Heart left ventricle (tissue), 16 donors: Measurements from ENCODE around the gene ACSL3. TPM values are rescaled to one million over a fixed set of nuclear protein-coding genes. Genes with fewer than 3 reads are reported as not detected.
"Not testable (repeated sequence)": the region's sequence is repeated elsewhere in the genome, so short reads cannot be mapped to it uniquely, and the experiment has no call there.

ENCODE experiments used
- ATAC-seq, 4 donors: fragments of 200-7000 bp; cut with Tn5 transposase; one replicate each; pipeline ENCODE4 v1.9.1; 2020 to 2022; ENCODE audit warnings: moderate library complexity in 4 of 4, mild to moderate bottlenecking in 3 of 4, moderate number of reproducible peaks in 1 of 4
- DNase-seq, 5 donors: peaks; one replicate each; pipeline ENCODE4 v3.0.0-alpha.2; 2020
- H3K27ac ChIP-seq, 12 donors: fragments of 200-600 bp; sonication (generic) in 4 of 12; one replicate each; pipeline versions ENCODE4 v1.5.0 to v1.8.0; 2016 to 2022; ENCODE audit warnings: mild to moderate bottlenecking in 2 of 12
- H3K27me3 ChIP-seq, 9 donors: fragments of 200-600 bp; sonication (generic) in 2 of 9; one replicate each; pipeline versions ENCODE4 v1.5.1 to v1.8.0; 2016 to 2022; ENCODE audit warnings: mild to moderate bottlenecking in 3 of 9
- H3K36me3 ChIP-seq, 9 donors: fragments of 200-600 bp; sonication (generic) in 2 of 9; one replicate each; pipeline versions ENCODE4 v1.5.0 to v1.8.0; 2018 to 2022; ENCODE audit warnings: mild to moderate bottlenecking in 2 of 9
- H3K4me1 ChIP-seq, 12 donors: fragments of 200-600 bp; sonication (generic) in 4 of 12; one replicate each; pipeline versions ENCODE4 v1.5.0 to v1.8.0; 2016 to 2022; ENCODE audit warnings: mild to moderate bottlenecking in 3 of 12
- H3K4me3 ChIP-seq, 12 donors: fragments of 200-600 bp; sonication (generic) in 4 of 12; one replicate each; pipeline versions ENCODE4 v1.5.0 to v1.8.0; 2017 to 2022; ENCODE audit warnings: mild to moderate bottlenecking in 9 of 12, moderate library complexity in 4 of 12
- H3K9me3 ChIP-seq, 12 donors: fragments of 200-600 bp; sonication (generic) in 4 of 12; one replicate each; pipeline versions ENCODE4 v1.5.0 to v1.8.0; 2016 to 2022; ENCODE audit warnings: mild to moderate bottlenecking in 1 of 12
- POLR2A ChIP-seq, 2 donors: fragments of 450-650 bp; IDR thresholded peaks; one replicate each; pipeline ENCODE4 v1.6.1; 2017; ENCODE audit warnings: antibody characterized with exemption in 2 of 2, mild to moderate bottlenecking in 2 of 2, moderate library complexity in 2 of 2
- WGBS, 4 donors: extraction: QIAGEN DNeasy Blood & Tissue Kit in 2 of 4; methylation state at CpG; one replicate each; pipeline versions ENCODE4 v1.1.5 to v1.1.7; 2013 to 2018; 5-methylcytosine and 5-hydroxymethylcytosine counted together
- intact Hi-C, 10 donors: fragments of 100-400 bp; cut with DNase I; formaldehyde crosslinking; loops; one replicate each; pipeline versions ENCODE4 v1.11.1 to v1.14.2; 2022
- polyA plus RNA-seq, 2 donors: library from polyadenylated mRNA; stranded (reverse); fragments of 200-250 nt; gene quantifications; one replicate each; pipeline ENCODE4 v1.2.3, GENCODE V29; 2013
- total RNA-seq, 9 donors: library from RNA; depleted of rRNA in 2 of 9; stranded (reverse); fragments of >200 nt in 2 of 9; fragmentation: NEBNext Ultra II Directional in 3 of 9; extraction: Animal tissue kit (Norgen Biotek cat#: 25700) in 3 of 9; gene quantifications; one replicate each; pipeline versions ENCODE4 v1.1.0 to v1.2.4, GENCODE V29; 2016 to 2023
- TF ChIP-seq, protein P1 (sequence below), 12 donors: fragments of 200-600 bp; sonication (generic) in 4 of 12; IDR thresholded peaks; one replicate each; pipeline versions ENCODE4 v1.5.0 to v1.8.0; 2018 to 2022; ENCODE audit warnings: antibody characterized with exemption in 12 of 12, mild to moderate bottlenecking in 5 of 12
- donor health status: ischemic (EF 13 %, LVEDD 7.1; RV severe dilation, severe dysfunction).
- donor health status: healthy with polysubstance abuse.
- donor health status: DM: no; HTN: yes; CAD: no.
- donor health status: DM: no; HTN: no; CAD: no.
- donor health status: ischemic (EF 25% LVEDD 6.9; RV normal size, moderate dysfunction).
- donor health status: ischemic (EF 25% LVEDD 5.7; RV mildly dilated, moderate dysfunction).
- donor health status: healthy.
- donor health status: DM: yes; HTN: yes; CAD: no.
- donor health status: ischemic (EF 35%, LVEDD 5.7; RV mildly dilated, moderate dysfunction).
- donor health status: nonischemic (EF 11% LVEDD 7.7; RV severe dilation, severe dysfunction).
- donor health status: DM: yes; HTN: yes; CAD: no.
- donor health status: PGD.
- donor health status: ischemic (EF 29% LVEDD 5.4; RV normal size, mild dysfunction).
- donor health status: nonischemic (EF 23%, LVEDD 6.1; RV moderate dilation, normal function).

ACSL3 gene
- total and polyA plus RNA-seq, 11 donors, result 12.0 to 56.8 (median 51.9) TPM

DNA sequence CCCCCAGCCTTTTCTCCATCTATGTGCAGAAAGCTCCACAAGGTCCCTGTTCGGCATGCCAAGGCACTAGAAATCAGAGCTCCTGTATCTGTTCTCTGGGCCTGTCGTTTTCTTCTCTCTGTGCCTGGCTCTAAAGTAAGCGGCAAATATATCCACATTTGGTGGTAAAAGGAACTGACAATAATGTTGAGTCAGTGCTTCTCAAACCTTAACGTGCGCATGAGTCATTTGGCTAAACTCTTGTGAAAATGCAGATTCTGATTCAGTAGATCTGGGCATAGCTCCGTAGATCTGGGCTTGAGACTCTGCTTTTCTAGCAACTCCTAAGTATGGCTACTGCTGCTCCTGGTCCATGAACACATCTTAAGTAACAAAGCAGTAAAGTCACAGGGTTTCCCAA is 16.5 kb upstream of the ACSL3 start:
- peak in 1 of 4 donors; percentile 50 for ATAC-seq
- peak overlapping the region in 1 of 12 donors; percentile 74 for H3K27ac ChIP-seq
- intact Hi-C loops, result no loop called here

DNA sequence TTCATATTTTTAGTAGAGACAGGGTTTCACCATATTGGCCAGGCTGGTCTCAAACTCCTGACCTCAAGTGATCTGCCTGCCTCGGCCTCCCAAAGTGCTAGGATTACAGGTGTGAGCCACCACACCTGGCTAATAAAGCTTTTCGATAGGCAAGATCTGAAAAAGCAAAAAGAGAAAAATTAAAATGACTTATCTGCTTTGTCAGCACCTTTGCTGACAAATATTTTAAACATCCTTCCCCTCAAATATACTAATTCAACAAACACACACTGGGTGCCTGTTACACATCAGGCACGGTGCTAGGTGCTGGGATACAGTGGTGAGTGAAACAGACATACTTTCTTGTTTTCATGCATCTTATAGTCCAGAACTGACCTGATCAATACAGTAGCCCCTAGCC is 15.5 kb upstream of the ACSL3 start:
- intact Hi-C loops, H3K9me3 ChIP-seq, H3K4me3 ChIP-seq, DNase-seq, ATAC-seq, H3K36me3 ChIP-seq, H3K27ac ChIP-seq, H3K27me3 ChIP-seq: not testable (repeated sequence)
- H3K4me1 ChIP-seq, result peaks cover 0 to 35% (median 0%) of the 10 kb centered on the region in 12 donors
- 94 to 99% (median 97%) methylated on average over 3 of the region's 3 CpGs for WGBS, 4 donors

More for the DNA sequence above, 16.5 kb upstream of the ACSL3 start:
- TF ChIP-seq, protein P1, sequence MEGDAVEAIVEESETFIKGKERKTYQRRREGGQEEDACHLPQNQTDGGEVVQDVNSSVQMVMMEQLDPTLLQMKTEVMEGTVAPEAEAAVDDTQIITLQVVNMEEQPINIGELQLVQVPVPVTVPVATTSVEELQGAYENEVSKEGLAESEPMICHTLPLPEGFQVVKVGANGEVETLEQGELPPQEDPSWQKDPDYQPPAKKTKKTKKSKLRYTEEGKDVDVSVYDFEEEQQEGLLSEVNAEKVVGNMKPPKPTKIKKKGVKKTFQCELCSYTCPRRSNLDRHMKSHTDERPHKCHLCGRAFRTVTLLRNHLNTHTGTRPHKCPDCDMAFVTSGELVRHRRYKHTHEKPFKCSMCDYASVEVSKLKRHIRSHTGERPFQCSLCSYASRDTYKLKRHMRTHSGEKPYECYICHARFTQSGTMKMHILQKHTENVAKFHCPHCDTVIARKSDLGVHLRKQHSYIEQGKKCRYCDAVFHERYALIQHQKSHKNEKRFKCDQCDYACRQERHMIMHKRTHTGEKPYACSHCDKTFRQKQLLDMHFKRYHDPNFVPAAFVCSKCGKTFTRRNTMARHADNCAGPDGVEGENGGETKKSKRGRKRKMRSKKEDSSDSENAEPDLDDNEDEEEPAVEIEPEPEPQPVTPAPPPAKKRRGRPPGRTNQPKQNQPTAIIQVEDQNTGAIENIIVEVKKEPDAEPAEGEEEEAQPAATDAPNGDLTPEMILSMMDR (IDR thresholded peaks at IDR 0.05), result no peak
- TF ChIP-seq POLR2A (IDR thresholded peaks at IDR 0.05), result no peak
- H3K27me3 ChIP-seq, result no peaks in the 10 kb centered on the region
- DNase-seq, result no peak
- H3K4me1 ChIP-seq, result peaks cover 0 to 31% (median 0%) of the 10 kb centered on the region in 12 donors
- 79 to 93% (median 85%) methylated on average over 6 of the region's 6 CpGs for WGBS, 4 donors
- no peak overlapping the region for H3K4me3 ChIP-seq
- no peaks in the 10 kb centered on the region for H3K9me3 ChIP-seq
- no peaks in the 10 kb centered on the region for H3K36me3 ChIP-seq

DNA sequence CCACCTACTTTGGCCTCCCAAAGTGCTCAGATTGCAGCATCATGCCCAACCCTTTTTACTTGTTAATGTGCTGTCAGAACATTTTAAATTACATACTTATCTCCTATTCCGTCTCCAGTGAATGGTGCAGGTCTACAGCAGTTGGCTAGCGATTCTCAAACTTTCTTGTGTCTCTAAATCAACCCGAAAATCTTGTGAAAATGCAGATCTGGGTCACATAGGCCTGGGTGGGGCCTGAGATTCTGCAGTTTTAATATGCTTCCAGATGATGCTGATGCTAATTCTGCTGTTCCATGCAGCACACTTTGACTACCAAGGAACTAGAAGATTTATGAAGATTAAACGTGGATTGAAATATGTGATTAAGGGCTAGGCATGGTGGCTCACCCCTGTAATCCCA is 14.8 kb upstream of the ACSL3 start:
- H3K9me3 ChIP-seq, result no peaks in the 10 kb centered on the region
- no peak overlapping the region for H3K4me3 ChIP-seq
- ATAC-seq (no peak), DNase-seq (no peak)
- intact Hi-C loops, result no loop called here
- 80 to 89% (median 86%) methylated on average over 4 of the region's 4 CpGs for WGBS, 4 donors
- no peak for TF ChIP-seq POLR2A (IDR thresholded peaks at IDR 0.05)
- TF ChIP-seq, protein P1 (IDR thresholded peaks at IDR 0.05), result no peak
- peaks cover 0 to 35% (median 0%) of the 10 kb centered on the region in 12 donors for H3K4me1 ChIP-seq
- no peak overlapping the region for H3K27ac ChIP-seq
- H3K36me3 ChIP-seq, result no peaks in the 10 kb centered on the region
- H3K27me3 ChIP-seq, result no peaks in the 10 kb centered on the region

DNA sequence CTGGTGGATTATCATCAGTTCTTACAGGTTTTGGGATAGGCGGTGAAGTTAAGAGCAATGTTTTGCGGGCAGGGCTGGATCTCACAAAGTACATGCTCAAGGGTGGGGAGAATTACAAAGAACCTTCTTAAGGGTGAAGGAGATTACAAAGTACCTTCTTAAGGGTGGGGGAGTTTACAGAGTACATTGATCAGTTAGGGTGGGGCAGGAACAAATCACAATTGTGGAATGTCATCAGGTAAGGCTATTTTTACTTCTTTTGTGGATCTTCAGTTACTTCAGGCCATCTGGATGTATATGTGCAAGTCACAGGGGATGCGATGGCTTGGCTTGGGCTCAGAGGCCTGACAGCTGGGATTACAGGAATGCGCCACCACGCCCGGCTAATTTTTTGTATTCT is 12.8 kb upstream of the ACSL3 start:
- H3K27me3 ChIP-seq, H3K4me3 ChIP-seq, H3K27ac ChIP-seq, intact Hi-C loops, H3K36me3 ChIP-seq, ATAC-seq, H3K9me3 ChIP-seq, DNase-seq: not testable (repeated sequence)
- peaks cover 0 to 20% (median 0%) of the 10 kb centered on the region in 12 donors for H3K4me1 ChIP-seq
- WGBS, 4 donors, result 97 to 99% (median 98%) methylated on average over 6 of the region's 6 CpGs

DNA sequence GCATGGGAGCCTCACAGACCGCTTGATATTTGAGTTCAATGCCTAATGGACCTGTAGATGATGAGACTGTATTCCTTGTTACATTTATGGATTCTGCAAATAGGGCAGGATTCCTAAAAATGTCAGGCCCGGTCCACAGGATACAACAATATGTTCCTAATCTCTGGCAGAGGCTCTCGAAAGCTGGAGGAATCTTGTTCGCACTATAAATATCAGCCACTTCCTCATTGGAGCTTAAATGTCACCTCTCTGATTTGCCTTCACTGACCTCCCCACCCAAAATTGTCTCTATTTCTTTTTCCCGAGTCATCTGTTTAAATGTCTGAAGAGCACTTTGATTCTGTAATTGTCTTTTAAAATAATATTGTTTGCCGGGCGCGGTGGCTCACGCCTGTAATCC is 12.0 kb upstream of the ACSL3 start:
- DNase-seq (no peak), ATAC-seq (no peak)
- Histone ChIP-seq H3K36me3 (no peaks in the 10 kb centered on the region), H3K4me1 (peaks cover 0 to 13% (median 0%) of the 10 kb centered on the region in 12 donors), H3K9me3 (no peaks in the 10 kb centered on the region), H3K4me3 (no peak overlapping the region), H3K27ac (no peak overlapping the region), H3K27me3 (no peaks in the 10 kb centered on the region)
- TF ChIP-seq, protein P1 (IDR thresholded peaks at IDR 0.05), result no peak
- no peak for TF ChIP-seq POLR2A (IDR thresholded peaks at IDR 0.05)
- 68 to 70% (median 69%) methylated on average over 9 of the region's 9 CpGs for WGBS, 4 donors
- intact Hi-C loops, result no loop called here
